Mucosa of descending colon (tissue), 3 donors: Measurements from ENCODE around the gene OLFML1. TPM values are rescaled to one million over a fixed set of nuclear protein-coding genes. Genes with fewer than 3 reads are reported as not detected.

Source experiments
- ATAC-seq: fragments of 200-7000 bp; cut with Tn5 transposase; one replicate; pipeline ENCODE4 v1.9.1; 2020; ENCODE audit warnings: mild to moderate bottlenecking, moderate library complexity
- DNase-seq, 3 donors: peaks; one replicate each; pipeline ENCODE4 v3.0.0-alpha.2; 2020
- H3K36me3 ChIP-seq: fragments of 200-600 bp; one replicate; pipeline ENCODE4 v1.8.0; 2021; ENCODE audit warnings: low read depth, mild to moderate bottlenecking
- H3K4me1 ChIP-seq: fragments of 200-600 bp; one replicate; pipeline ENCODE4 v1.8.0; 2021; ENCODE audit warnings: low read depth, mild to moderate bottlenecking
- H3K4me3 ChIP-seq: fragments of 200-600 bp; one replicate; pipeline ENCODE4 v1.8.0; 2021; ENCODE audit warnings: mild to moderate bottlenecking
- H3K9me3 ChIP-seq: fragments of 200-600 bp; one replicate; pipeline ENCODE4 v1.8.0; 2021; ENCODE audit warnings: mild to moderate bottlenecking
- intact Hi-C, 2 donors: fragments of 100-400 bp; cut with DNase I in 1 of 2; cut with micrococcal nuclease in 1 of 2; formaldehyde crosslinking; loops; one replicate each; pipeline versions ENCODE4 v1.11.0 to v1.11.1; 2022; cut with DNase I, micrococcal nuclease
- total RNA-seq, 3 donors: library from RNA; stranded (reverse); fragmentation: NEBNext Ultra II Directional in 2 of 3; extraction: Animal tissue kit (Norgen Biotek cat#: 25700) in 2 of 3; gene quantifications; one replicate each; pipeline versions ENCODE4 v1.2.1 to v1.2.4, GENCODE V29; 2021 to 2023
- TF ChIP-seq, protein P1 (sequence below): fragments of 200-600 bp; IDR thresholded peaks from one replicate; pipeline ENCODE4 v1.8.0; 2022; ENCODE audit warnings: antibody characterized with exemption, mild to moderate bottlenecking
- donor health status: DM: no; HTN: no; CAD: no; lungs with moderate emphysema.
- donor health status: DM: no; HTN: no; CAD: no.
- donor health status: DM: no; HTN: yes; CAD: no.

Gene OLFML1
- total RNA-seq, 3 donors from 2014 or later, result 2.1 to 11.2 (median 5.2) TPM

DNA sequence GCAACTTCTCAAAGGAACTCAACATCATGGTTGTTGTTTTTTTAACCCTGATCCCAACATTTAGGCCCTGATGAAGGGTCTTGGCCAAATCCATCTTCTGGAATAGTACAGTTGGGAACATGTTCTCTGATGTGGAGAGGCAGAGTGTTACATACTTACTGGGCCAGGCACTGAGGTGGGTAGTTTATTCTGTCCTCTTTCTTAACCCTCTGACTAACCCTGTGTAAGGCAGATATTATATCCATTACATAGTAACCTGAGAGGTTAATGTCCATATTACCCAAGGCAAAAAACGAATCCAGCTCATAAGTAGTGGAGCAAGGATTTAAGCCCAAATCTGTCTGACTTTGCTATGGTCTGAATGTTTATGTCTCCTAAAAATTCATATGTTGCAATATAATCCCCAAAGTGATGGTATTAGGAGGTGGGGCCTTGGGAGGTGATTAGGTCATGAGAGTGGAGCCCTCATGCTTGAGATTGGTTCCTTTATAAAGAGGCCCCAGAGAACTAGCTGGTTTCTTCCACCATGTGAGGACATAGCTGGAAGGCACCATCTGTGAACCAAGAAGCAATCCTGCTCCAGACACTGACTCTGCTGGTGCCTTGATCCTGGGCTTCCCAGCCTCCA, 44.8 kb downstream of the OLFML1 start:
- no peak for DNase-seq
- TF ChIP-seq, protein P1, sequence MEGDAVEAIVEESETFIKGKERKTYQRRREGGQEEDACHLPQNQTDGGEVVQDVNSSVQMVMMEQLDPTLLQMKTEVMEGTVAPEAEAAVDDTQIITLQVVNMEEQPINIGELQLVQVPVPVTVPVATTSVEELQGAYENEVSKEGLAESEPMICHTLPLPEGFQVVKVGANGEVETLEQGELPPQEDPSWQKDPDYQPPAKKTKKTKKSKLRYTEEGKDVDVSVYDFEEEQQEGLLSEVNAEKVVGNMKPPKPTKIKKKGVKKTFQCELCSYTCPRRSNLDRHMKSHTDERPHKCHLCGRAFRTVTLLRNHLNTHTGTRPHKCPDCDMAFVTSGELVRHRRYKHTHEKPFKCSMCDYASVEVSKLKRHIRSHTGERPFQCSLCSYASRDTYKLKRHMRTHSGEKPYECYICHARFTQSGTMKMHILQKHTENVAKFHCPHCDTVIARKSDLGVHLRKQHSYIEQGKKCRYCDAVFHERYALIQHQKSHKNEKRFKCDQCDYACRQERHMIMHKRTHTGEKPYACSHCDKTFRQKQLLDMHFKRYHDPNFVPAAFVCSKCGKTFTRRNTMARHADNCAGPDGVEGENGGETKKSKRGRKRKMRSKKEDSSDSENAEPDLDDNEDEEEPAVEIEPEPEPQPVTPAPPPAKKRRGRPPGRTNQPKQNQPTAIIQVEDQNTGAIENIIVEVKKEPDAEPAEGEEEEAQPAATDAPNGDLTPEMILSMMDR, result no peak
- no peaks in the 10 kb centered on the region for H3K9me3 ChIP-seq
- intact Hi-C loops, result no loop called here
- no peaks in the 10 kb centered on the region for H3K36me3 ChIP-seq
- H3K4me1 ChIP-seq, result no peaks in the 10 kb centered on the region
- H3K4me3 ChIP-seq, result no peak overlapping the region
- no peak for ATAC-seq

DNA sequence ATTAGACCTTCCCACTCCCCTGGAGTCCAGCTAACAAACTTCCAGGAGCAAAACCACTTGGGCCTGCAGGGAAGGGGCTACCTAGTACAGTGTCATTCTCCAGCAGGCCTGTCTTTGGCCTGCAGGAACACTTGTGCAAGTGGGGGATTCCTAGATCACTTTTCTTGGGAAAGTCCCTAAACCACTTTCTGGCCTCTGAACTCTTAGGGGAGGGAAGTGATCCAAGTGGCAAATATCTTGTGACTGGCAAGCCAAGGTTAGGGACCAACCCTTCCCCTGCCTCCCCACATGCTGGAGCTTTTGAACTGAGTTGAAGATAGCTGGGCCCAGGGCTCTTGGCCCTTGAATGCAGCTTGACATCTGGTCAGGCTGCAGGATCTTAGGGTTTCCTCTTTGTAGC, 45.7 kb downstream of the OLFML1 start:
- Histone ChIP-seq H3K4me1 (no peaks in the 10 kb centered on the region), H3K4me3 (no peak overlapping the region), H3K9me3 (no peaks in the 10 kb centered on the region), H3K36me3 (no peaks in the 10 kb centered on the region)
- ATAC-seq, result no peak
- intact Hi-C loops, result no loop called here
- DNase-seq, result no peak
- TF ChIP-seq, protein P1, result no peak

DNA sequence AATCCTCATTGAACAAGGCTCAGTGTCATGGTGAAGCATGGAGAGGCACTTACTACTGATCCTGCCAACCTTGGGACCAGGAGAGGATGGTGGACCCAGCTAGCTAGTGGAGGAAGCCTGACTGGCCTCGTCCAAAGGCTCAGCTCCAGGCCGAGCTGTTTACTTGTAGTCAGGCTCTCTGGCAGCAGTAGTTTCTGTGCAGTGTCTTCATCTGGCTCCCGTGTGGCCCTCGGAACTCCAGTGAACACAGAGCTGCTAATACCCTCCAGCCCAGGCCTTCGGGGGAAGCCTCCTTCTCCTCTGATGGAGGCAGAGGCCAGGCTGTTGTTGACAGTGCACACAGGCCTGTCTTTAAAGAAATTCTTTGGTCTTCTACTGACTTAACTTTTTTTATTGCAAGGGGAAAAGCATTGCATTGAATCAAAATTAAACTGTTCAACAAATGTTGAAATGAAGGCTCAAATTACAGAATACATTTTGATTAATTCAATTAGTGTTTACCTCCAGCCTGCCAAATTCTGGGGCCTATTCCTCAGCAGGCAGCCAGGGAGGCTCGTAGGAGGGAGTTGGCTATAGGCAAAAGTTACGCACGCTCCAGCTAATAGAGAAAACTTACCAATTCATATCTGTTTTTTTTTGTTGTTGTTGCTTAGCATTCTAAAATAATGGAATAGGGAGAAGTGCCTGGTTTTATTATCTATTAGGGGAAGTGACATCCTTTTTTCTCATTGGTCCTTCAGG, 47.3 kb downstream of the OLFML1 start:
- intact Hi-C loops, result no loop called here
- TF ChIP-seq, protein P1, result no peak
- Histone ChIP-seq H3K4me1 (no peaks in the 10 kb centered on the region), H3K4me3 (no peak overlapping the region), H3K9me3 (no peaks in the 10 kb centered on the region), H3K36me3 (no peaks in the 10 kb centered on the region)
- no peak for DNase-seq
- no peak for ATAC-seq

DNA sequence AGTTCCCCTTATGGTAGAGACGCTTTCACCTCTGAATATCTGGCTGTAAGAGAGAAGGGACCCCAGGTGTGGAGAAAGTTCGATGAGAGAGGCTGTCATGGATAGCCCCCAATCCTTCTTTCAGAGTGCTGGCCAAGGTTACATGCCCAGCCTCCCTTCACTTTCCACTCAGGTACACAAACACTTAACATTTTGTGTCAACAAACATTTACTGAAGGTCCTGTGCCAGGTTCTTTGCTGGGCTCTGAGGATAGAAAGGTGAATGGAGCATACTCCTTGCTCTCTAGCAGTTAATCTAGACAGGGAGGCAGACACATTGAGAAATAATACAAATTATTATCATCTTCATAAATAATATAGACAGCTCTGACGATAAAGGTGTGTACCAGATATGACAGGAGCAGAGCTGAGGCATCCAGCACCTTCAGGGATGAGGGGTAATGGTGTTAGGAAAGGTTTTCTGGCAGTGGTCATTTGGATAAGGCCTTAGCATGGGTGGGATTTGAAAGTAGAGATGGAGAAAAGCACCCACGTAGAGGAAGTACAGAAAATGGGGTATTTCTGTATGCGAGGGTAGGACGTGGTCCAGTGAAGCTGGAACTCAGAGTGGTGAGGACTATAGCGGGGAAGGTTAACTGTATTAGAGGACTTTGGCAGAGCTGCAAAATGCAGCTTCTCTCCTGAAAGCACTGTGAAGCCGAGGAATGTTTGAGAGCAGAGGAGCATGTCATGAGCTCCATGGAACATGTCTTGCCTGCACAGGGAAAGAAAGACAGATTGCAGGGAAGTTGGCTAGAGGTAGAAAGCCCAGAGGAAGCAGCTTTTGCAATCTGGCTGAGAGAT, 48.1 kb downstream of the OLFML1 start:
- TF ChIP-seq, protein P1, result no peak
- intact Hi-C loops, result no loop called here
- H3K9me3 ChIP-seq, result no peaks in the 10 kb centered on the region
- H3K4me3 ChIP-seq, result no peak overlapping the region
- ATAC-seq (no peak), DNase-seq (no peak)
- H3K4me1 ChIP-seq, result no peaks in the 10 kb centered on the region
- no peaks in the 10 kb centered on the region for H3K36me3 ChIP-seq

DNA sequence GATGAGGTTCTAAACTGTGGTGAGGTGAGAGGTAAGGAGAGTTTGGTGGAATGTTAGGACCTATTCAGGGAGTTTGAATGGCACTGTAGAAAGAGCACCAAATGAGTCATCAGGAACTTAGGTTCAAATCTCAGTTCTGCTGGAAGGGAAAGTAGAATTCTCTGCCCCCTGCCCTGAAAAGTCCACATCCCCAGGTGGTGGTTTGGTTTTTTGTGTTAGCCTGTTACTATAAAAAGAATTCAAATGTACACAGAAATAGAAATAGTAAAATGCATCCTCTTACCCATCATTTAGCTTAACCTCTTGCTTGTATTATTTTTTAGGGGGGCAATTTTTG, 48.7 kb downstream of the OLFML1 start:
- ATAC-seq (no peak), DNase-seq (no peak)
- intact Hi-C loops, result no loop called here
- no peaks in the 10 kb centered on the region for H3K36me3 ChIP-seq
- no peaks in the 10 kb centered on the region for H3K9me3 ChIP-seq
- TF ChIP-seq, protein P1, result no peak
- H3K4me1 ChIP-seq, result no peaks in the 10 kb centered on the region
- no peak overlapping the region for H3K4me3 ChIP-seq
